ENCODE data around the gene S1PR3.

The S1PR3 gene

GRCh38 chr9:88969646-88970373 is 21.5 kb upstream of the S1PR3 start:
- no peak for DNase-seq

GRCh38 chr9:88971131-88971960 is 19.9 kb upstream of the S1PR3 start:
- no peak for DNase-seq

- no peak for DNase-seq
These were observed 18.9 kb upstream of the S1PR3 start for GRCh38 chr9:88972401-88972800.

- no peak for DNase-seq
These were observed 17.8 kb upstream of the S1PR3 start for GRCh38 chr9:88973281-88974045.

- no peak for DNase-seq
These were observed 16.6 kb upstream of the S1PR3 start for GRCh38 chr9:88974641-88975040.

DNA sequence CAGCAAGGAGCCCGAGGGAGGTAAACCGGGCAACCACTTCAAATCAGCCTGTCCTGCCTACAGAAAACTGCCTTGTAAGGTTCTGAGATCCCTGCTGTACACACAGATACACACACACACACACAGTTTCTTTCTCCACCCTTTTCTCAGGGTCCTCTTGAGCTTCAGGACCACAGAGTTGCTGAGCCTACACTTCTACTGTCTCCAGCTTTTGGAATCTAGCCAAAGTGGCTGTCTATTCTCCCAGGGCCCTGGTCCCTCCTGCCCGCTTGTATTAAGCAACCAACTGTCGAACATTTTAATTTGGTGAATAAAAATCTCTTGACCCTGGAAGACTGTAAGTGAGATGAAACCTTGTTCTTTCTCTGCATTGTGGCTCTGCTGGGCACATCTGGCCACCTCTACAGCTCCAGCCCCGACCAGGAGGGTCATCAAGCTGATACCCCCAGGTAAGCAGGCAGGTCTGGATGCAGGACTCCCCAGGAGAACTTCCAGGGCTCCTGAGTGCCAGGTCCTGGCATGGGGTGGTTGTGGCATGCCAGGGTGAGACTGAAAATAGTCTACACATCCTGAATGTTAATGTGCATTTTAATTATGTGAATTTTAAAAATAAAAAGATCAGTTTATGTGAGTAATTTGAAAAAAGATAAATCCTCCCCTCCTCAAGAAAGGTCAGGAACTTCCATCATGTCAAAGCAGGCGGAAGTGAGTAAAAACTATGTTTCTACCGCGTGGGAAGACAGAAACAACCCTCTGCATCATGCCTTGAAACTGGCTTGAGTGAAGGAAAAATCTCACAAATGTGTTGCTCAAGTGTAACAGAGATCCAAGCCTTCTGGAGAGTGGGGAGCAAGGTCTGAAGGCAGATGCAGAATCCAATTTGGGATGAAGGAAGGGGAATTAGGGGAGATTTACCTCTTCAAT is 15.0 kb upstream of the S1PR3 start:
- no peak for DNase-seq

GRCh38 chr9:88976890-88977257 is 14.4 kb upstream of the S1PR3 start:
- no peak for DNase-seq

DNA sequence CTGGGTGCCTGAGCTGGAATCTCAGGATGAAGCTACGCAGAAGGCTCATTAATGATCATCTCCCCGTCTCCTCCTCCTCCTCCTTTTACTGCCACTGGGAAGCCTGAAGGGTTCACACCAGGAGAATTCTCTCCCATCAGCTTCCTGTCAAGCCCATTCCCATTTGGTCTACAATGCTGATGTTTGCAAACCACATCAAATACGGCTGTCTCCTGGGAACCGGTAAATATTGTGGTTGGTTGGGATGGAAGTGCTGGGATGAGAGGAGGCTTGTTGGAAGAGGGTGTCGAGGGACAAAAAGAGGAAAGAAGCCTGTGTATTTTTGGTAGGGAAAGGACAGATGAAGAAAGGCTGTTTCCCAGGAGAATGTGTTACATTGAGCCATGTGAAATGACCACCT is 13.2 kb upstream of the S1PR3 start:
- no peak for DNase-seq

GRCh38 chr9:88979021-88979420 is 12.2 kb upstream of the S1PR3 start:
- DNase-seq, result no peak

DNA sequence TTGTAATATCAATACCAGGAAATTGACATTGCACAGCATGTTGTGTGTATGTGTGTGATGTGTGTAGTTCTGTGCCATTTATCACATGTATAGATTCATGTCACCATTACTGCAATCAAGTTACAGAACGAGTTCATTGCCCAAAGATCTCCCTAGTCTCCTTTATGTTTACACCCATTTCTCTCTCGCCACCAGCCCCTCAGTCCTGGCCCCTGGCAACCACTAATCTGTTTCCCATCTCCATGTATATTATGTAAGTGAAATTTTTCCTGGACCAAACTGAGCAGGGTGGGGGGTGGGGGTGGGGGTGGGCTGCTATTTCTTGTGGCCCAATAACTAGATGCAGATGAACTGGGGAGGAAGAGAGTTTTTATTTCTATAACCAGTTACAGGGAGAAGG is 11.5 kb upstream of the S1PR3 start:
- no peak for DNase-seq

- no peak for DNase-seq
These were observed 10.5 kb upstream of the S1PR3 start for GRCh38 chr9:88980740-88981203.

DNA sequence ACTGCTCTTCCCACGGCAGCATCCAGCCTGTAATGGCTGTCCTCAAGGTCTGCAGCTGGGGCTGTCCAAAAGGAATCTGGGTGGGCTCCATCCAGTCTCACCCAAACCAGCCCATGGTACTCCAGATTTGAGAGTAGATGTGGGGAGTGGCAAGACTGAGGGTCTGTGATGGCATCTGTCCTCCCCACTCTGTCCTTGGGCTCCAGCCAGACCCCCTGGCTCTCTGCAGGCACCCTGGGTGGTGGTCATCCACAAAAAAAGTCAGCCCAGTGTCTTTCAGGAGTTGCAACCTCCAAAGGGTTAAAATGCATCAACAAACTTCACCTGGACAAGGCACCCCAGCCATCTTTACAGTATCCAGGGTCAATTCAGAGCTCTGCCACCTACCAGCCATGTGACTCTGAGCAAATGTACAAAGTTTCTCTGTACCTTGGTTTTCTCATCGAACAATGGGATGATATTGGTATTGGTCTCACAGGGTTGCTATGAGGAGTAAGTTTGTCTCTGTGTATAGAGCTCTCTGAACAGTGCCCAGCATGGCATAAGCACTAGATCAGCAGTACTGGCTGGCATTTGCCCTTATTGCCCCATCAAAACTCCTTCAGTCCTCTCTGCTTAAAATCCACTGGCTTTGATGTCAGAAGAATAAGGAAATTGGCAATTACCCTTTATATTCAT is 7.3 kb upstream of the S1PR3 start:
- no peak for DNase-seq

DNA sequence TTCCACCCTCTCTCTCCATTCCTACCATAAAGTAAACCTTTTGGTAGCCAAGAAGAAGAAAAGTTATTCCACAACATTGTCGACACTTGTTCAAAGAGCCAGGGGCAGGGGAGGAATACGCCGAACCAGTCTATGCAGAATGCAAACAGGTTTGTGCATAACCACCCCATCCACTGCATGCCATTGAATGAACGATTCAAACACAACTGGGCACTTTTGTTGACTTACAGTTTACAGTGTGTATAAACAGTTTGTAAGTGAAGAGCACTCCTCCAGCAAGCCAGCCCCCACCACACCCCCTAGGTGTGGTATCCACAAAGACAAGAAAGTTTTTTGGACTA is 6.8 kb upstream of the S1PR3 start:
- DNase-seq, result no peak

DNA sequence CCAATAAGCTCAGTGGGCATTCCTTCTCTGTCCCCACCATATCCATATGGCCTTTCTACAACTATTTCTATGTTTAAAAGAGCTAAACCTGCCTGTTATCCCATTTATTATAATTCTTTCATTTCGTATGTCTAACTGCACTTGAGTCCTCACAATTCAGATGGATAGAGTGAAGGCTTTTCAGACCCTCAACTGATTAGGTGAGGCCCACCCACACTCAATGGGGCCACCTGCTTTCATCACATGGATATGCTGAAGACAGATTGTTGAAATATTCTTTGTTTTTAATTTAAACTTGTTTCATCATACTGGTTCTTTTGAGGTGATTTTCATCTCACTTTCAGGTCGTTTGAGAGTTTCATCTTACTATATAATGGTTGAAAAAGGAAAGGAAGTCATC is 5.7 kb upstream of the S1PR3 start:
- DNase-seq, result no peak

- DNase-seq, result no peak
These were observed 4.5 kb upstream of the S1PR3 start for GRCh38 chr9:88986776-88987175.

- DNase-seq, result no peak
These were observed 3.6 kb upstream of the S1PR3 start for GRCh38 chr9:88987661-88988060.

GRCh38 chr9:88988796-88989641 is 2.2 kb upstream of the S1PR3 start:
- no peak for DNase-seq

DNA sequence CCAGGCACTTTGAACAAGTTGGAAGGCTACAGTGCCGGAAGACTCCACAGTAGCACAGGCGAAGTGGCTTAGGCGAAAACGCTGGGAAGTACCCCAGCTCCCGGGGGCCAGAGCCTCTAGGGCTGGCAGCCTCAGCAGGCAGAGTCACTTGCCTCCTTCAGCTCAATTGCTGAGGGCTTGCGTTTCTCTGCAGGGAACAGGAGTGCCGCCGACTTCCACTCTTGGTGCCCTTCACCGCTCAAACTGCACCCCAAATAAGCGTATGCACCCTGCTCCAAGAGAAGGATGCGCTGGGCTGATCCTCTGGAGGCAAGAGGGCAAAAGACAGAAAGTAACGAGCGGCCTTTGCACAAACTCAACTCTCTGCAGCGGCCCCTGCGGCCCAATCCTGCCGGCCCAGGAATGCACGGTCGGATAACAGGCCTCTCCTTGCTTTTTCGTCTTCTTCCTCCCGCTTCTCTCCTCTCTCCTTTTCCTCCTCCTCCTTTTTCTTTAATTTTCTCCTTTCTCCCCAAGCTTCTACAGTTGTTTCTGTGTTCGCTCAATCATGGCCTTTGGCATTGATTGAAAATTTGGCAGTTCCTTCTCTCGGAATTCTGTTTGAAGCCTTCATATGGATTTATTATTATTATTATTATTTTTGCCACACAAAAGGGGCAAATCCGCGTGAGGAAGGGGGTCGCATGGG is 1.1 kb upstream of the S1PR3 start:
- DNase-seq, result no peak

DNA sequence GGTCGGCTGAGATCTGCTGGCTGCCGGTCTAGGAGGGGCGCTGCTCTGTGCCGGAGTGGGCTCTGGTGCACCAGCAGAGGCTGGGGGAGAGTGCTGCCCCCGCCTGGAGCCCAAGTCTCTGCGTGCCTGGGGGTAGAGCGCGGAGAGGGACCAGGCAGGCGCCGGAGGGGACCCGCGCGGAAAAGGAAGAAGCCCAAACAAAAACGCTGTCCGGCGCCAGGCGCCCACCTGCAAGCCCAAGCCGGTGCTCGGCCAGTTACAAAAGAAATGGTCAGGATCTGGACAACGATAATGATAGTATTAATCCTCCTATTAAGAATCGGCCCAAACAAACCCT is 571 bp upstream of the S1PR3 start:
- DNase-seq, result no peak

DNA sequence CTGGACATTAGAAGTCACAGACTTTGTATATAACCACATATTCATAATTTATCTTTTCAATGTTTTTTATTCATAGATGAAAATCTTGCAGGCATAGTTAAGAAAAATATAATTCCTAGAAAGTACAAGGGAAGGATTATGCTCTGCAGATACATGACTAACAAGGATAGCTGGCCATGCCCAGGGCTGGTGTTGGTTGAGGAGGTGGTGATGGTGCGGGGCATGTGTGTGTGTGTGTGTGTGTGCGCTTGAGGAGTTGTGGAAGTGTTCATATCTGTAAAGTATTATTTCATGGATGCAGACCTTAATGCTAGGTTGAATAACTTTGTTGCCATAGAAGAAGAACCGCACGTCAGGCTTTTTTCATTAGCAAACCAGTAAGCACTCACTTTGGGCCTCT is 1.3 kb downstream of the S1PR3 start:
- DNase-seq, result no peak

- no peak for DNase-seq
These were observed 2.1 kb downstream of the S1PR3 start for GRCh38 chr9:88993327-88993726.
